Measurements from ENCODE around the gene GLP1R. TPM values are rescaled to one million over a fixed set of nuclear protein-coding genes. Genes with fewer than 3 reads are reported as not detected.

GLP1R gene
- 3.9 and 4.0 TPM in 2 replicates for total RNA-seq
- long read RNA-seq, partial matches to known transcripts: 4 of 11 reads
- long read RNA-seq, other reads (novel, unspliced or antisense): 6 of 11 reads

- H3K27me3 Mint-ChIP-seq: peaks cover 60% of the 10 kb centered on the region
- H3K36me3 Mint-ChIP-seq (ENCODE audit: insufficient read depth): no peaks in the 10 kb centered on the region
- peaks cover 4% of the 10 kb centered on the region for H3K4me1 Mint-ChIP-seq (ENCODE audit: low read depth)
- DNase-seq (ENCODE audit: low spot score, unreplicated experiment): peak; percentile 25
- no peak for TF ChIP-seq CTCF (IDR thresholded peaks at IDR 0.05; ENCODE audit: unreplicated experiment)
- peak within 1 kb of the TSS; percentile 82 for H3K27ac Mint-ChIP-seq
- peak within 1 kb of the TSS; percentile 77 for H3K4me3 Mint-ChIP-seq (ENCODE audit: low read depth)
- no peaks in the 10 kb centered on the region for H3K9me3 Mint-ChIP-seq (ENCODE audit: low read depth)
Measured at GRCh38 chr6:39048481-39049399, at the start of gene GLP1R. Gene GLP1R (plus strand): TSS chr6:39048781. CDS start chr6:39048841, 60 bp downstream.

GRCh38 chr6:39003072-39003471 lies 45.5 kb upstream of the GLP1R start:
- H3K36me3 Mint-ChIP-seq (ENCODE audit: insufficient read depth): peaks cover 2% of the 10 kb centered on the region
- peak; percentile 43 for TF ChIP-seq CTCF (IDR thresholded peaks at IDR 0.05; ENCODE audit: unreplicated experiment)
- peaks cover 11% of the 10 kb centered on the region for H3K4me1 Mint-ChIP-seq (ENCODE audit: low read depth)
- peaks cover 12% of the 10 kb centered on the region for H3K27me3 Mint-ChIP-seq
- no peak for DNase-seq (ENCODE audit: low spot score, unreplicated experiment)
- no peak overlapping the region for H3K27ac Mint-ChIP-seq
- no peak overlapping the region for H3K4me3 Mint-ChIP-seq (ENCODE audit: low read depth)
- peaks cover 8% of the 10 kb centered on the region for H3K9me3 Mint-ChIP-seq (ENCODE audit: low read depth)

- peaks cover 2% of the 10 kb centered on the region for H3K36me3 Mint-ChIP-seq (ENCODE audit: insufficient read depth)
- H3K4me1 Mint-ChIP-seq (ENCODE audit: low read depth): peaks cover 15% of the 10 kb centered on the region
- no peak for TF ChIP-seq CTCF (IDR thresholded peaks at IDR 0.05; ENCODE audit: unreplicated experiment)
- peaks cover 8% of the 10 kb centered on the region for H3K9me3 Mint-ChIP-seq (ENCODE audit: low read depth)
- peaks cover 12% of the 10 kb centered on the region for H3K27me3 Mint-ChIP-seq
- no peak for DNase-seq (ENCODE audit: low spot score, unreplicated experiment)
- no peak overlapping the region for H3K4me3 Mint-ChIP-seq (ENCODE audit: low read depth)
- no peak overlapping the region for H3K27ac Mint-ChIP-seq
Measured at GRCh38 chr6:39003492-39003891, 45.1 kb upstream of the GLP1R start.

- Mint-ChIP-seq H3K9me3 (ENCODE audit: low read depth) (peaks cover 8% of the 10 kb centered on the region), H3K4me3 (ENCODE audit: low read depth) (no peak overlapping the region), H3K4me1 (ENCODE audit: low read depth) (peaks cover 26% of the 10 kb centered on the region), H3K27ac (no peak overlapping the region), H3K36me3 (ENCODE audit: insufficient read depth) (peaks cover 2% of the 10 kb centered on the region), H3K27me3 (peaks cover 12% of the 10 kb centered on the region)
- TF ChIP-seq CTCF (IDR thresholded peaks at IDR 0.05; ENCODE audit: unreplicated experiment): no peak
- DNase-seq (ENCODE audit: low spot score, unreplicated experiment): no peak
Measured at GRCh38 chr6:39004801-39005200, 43.8 kb upstream of the GLP1R start.

GRCh38 chr6:39005774-39006173 lies 42.8 kb upstream of the GLP1R start:
- Mint-ChIP-seq H3K4me3 (ENCODE audit: low read depth) (no peak overlapping the region), H3K27ac (no peak overlapping the region), H3K36me3 (ENCODE audit: insufficient read depth) (peaks cover 2% of the 10 kb centered on the region), H3K27me3 (peaks cover 11% of the 10 kb centered on the region), H3K4me1 (ENCODE audit: low read depth) (peaks cover 30% of the 10 kb centered on the region), H3K9me3 (ENCODE audit: low read depth) (peaks cover 8% of the 10 kb centered on the region)
- TF ChIP-seq CTCF (IDR thresholded peaks at IDR 0.05; ENCODE audit: unreplicated experiment): no peak
- no peak for DNase-seq (ENCODE audit: low spot score, unreplicated experiment)
